K562 (cell line): ENCODE data around the gene ACBD4. TPM values are rescaled to one million over a fixed set of nuclear protein-coding genes. Genes with fewer than 3 reads are reported as not detected.

Experiments used
- MCM7 ChIP-seq, 2 experiments: fragments of 450-650 bp; IDR thresholded peaks; 2 replicates each; pipeline ENCODE4 v1.6.1; 2016 to 2018
- SMARCB1 ChIP-seq: IDR thresholded peaks from 2 replicates; pipeline ENCODE4 v1.6.1; 2011; ENCODE audit warnings: improper control_type of control experiment, low read depth; ENCODE audit not compliant: insufficient read length
- SNRNP70 ChIP-seq: fragments of 200-400 bp; formaldehyde crosslinking; optimal IDR thresholded peaks from 2 replicates; pipeline ENCODE3; 2017; ENCODE audit warnings: low read depth, low read length
- polyA plus RNA-seq, 8 experiments: library from polyadenylated mRNA; depleted of rRNA in 4 of 8; stranded (reverse) in 5 of 8; unstranded in 3 of 8; fragments of >200 nt; fragmentation: Nextera tagmentation in 2 of 8; fragmentation: Illumina TruSeq in 1 of 8; extraction: Ambion mirVana in 2 of 8; extraction: Trizol in 1 of 8; gene quantifications; 2 replicates each; pipeline versions ENCODE4 v1.2.1 to v1.2.3, GENCODE V29; 2011 to 2014; ENCODE audit warnings: inconsistent platforms in 1 of 8, missing spikeins in 1 of 8
- total RNA-seq, 7 experiments: library from RNA; depleted of rRNA in 6 of 7; stranded (reverse); fragments of >200 nt in 6 of 7; fragmentation: Illumina TruSeq in 2 of 7; extraction: Trizol in 2 of 7; gene quantifications; 2 replicates each; pipeline versions ENCODE4 v1.2.1 to v1.2.3, GENCODE V29; 2011 to 2021; ENCODE audit warnings: low replicate concordance in 1 of 7
- TF ChIP-seq, protein P1 (sequence below): IDR thresholded peaks from 3 replicates; pipeline ENCODE4 v1.6.1; 2011; ENCODE audit warnings: borderline replicate concordance, mild to moderate bottlenecking, moderate library complexity; ENCODE audit not compliant: insufficient read length; ENCODE audit errors: extremely low read depth
- TF ChIP-seq, protein P2 (sequence below): fragments of 250-450 bp; sonication (Bioruptor Pico); IDR thresholded peaks from 2 replicates; pipeline ENCODE4 v1.5.0; 2021; ENCODE audit warnings: mild to moderate bottlenecking, borderline replicate concordance
- TF ChIP-seq, protein P3 (sequence below): sonication (generic); formaldehyde crosslinking; IDR thresholded peaks from 2 replicates; pipeline ENCODE4 v1.8.0; 2023; ENCODE audit warnings: mild to moderate bottlenecking, missing genetic modification reagents
- TF ChIP-seq, protein P4 (sequence below): IDR thresholded peaks from 2 replicates; pipeline ENCODE4 v1.6.1; 2012; ENCODE audit warnings: low read depth, low read length, improper control_type of control experiment, borderline replicate concordance
- TF ChIP-seq, protein P5 (sequence below): fragments of 450-650 bp; IDR thresholded peaks from 2 replicates; pipeline ENCODE4 v1.6.1; 2016; ENCODE audit warnings: low read depth

The ACBD4 gene
- total and polyA plus RNA-seq, 9 of the 15 experiments (the other 6 are each of a cell fraction or from before 2014, with no cell fraction given) = 0.14 to 6.9 (median 4.6) TPM

DNA sequence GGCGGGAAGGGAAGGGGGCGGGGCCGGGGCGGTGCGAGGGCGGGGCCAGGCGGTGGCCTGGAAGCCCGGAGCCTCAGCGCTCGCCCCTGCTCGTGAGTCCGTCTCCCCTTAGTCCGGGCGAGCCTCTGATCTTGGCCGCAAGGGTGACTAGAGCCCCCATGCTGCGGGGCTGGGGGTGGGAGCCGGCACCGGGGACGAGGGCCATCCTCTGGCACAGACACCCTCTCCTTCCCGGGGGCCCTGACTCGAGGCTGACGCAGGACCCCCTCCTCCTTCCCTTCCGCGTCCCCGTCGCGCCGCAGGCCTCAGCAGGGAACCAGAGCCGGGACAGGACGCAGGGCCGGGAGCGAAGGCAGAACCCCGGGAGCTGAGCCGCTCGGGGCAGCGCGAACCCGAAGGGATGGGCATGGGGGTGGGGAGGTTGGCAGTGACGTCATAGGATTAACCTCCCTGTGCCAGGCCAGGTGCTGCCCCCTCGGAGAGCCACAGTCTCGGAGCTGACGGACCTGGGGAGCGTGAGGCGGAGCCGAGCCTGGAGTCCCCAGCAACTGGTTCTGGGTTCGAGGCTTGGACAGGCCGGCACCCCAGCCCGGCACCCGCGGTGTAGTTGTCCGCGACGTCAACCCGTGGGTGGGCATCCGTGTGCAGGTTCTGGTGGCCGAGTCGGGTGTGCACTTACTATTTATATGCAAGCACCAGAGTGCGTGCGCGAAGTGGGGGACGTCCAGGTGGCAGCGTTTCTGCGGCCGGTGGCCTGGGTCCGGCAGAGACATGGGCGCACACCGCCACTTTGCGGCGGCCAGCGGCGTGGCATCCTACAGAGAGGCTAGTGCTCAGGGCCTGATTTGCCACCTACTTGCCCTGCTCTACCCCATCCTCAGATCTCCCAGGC is 2.7 kb upstream of the ACBD4 start (continued):
- TF ChIP-seq, protein P1, sequence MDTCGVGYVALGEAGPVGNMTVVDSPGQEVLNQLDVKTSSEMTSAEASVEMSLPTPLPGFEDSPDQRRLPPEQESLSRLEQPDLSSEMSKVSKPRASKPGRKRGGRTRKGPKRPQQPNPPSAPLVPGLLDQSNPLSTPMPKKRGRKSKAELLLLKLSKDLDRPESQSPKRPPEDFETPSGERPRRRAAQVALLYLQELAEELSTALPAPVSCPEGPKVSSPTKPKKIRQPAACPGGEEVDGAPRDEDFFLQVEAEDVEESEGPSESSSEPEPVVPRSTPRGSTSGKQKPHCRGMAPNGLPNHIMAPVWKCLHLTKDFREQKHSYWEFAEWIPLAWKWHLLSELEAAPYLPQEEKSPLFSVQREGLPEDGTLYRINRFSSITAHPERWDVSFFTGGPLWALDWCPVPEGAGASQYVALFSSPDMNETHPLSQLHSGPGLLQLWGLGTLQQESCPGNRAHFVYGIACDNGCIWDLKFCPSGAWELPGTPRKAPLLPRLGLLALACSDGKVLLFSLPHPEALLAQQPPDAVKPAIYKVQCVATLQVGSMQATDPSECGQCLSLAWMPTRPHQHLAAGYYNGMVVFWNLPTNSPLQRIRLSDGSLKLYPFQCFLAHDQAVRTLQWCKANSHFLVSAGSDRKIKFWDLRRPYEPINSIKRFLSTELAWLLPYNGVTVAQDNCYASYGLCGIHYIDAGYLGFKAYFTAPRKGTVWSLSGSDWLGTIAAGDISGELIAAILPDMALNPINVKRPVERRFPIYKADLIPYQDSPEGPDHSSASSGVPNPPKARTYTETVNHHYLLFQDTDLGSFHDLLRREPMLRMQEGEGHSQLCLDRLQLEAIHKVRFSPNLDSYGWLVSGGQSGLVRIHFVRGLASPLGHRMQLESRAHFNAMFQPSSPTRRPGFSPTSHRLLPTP = peak; percentile 9
- TF ChIP-seq, protein P2, sequence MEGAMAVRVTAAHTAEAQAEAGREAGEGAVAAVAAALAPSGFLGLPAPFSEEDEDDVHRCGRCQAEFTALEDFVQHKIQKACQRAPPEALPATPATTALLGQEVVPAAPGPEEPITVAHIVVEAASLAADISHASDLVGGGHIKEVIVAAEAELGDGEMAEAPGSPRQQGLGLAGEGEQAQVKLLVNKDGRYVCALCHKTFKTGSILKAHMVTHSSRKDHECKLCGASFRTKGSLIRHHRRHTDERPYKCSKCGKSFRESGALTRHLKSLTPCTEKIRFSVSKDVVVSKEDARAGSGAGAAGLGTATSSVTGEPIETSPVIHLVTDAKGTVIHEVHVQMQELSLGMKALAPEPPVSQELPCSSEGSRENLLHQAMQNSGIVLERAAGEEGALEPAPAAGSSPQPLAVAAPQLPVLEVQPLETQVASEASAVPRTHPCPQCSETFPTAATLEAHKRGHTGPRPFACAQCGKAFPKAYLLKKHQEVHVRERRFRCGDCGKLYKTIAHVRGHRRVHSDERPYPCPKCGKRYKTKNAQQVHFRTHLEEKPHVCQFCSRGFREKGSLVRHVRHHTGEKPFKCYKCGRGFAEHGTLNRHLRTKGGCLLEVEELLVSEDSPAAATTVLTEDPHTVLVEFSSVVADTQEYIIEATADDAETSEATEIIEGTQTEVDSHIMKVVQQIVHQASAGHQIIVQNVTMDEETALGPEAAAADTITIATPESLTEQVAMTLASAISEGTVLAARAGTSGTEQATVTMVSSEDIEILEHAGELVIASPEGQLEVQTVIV (CRISPR knock-in tag) = no peak
- no peak for TF ChIP-seq SMARCB1
- TF ChIP-seq SNRNP70 = no peak
- TF ChIP-seq, protein P3, sequence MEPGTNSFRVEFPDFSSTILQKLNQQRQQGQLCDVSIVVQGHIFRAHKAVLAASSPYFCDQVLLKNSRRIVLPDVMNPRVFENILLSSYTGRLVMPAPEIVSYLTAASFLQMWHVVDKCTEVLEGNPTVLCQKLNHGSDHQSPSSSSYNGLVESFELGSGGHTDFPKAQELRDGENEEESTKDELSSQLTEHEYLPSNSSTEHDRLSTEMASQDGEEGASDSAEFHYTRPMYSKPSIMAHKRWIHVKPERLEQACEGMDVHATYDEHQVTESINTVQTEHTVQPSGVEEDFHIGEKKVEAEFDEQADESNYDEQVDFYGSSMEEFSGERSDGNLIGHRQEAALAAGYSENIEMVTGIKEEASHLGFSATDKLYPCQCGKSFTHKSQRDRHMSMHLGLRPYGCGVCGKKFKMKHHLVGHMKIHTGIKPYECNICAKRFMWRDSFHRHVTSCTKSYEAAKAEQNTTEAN (CRISPR knock-in tag) = no peak
- no peak for TF ChIP-seq MCM7 (IDR thresholded peaks at IDR 0.05)
- TF ChIP-seq, protein P4, sequence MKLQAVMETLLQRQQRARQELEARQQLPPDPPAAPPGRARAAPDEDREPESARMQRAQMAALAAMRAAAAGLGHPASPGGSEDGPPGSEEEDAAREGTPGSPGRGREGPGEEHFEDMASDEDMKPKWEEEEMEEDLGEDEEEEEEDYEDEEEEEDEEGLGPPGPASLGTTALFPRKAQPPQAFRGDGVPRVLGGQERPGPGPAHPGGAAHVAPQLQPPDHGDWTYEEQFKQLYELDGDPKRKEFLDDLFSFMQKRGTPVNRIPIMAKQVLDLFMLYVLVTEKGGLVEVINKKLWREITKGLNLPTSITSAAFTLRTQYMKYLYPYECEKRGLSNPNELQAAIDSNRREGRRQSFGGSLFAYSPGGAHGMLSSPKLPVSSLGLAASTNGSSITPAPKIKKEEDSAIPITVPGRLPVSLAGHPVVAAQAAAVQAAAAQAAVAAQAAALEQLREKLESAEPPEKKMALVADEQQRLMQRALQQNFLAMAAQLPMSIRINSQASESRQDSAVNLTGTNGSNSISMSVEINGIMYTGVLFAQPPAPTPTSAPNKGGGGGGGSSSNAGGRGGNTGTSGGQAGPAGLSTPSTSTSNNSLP = no peak
- TF ChIP-seq, protein P5, sequence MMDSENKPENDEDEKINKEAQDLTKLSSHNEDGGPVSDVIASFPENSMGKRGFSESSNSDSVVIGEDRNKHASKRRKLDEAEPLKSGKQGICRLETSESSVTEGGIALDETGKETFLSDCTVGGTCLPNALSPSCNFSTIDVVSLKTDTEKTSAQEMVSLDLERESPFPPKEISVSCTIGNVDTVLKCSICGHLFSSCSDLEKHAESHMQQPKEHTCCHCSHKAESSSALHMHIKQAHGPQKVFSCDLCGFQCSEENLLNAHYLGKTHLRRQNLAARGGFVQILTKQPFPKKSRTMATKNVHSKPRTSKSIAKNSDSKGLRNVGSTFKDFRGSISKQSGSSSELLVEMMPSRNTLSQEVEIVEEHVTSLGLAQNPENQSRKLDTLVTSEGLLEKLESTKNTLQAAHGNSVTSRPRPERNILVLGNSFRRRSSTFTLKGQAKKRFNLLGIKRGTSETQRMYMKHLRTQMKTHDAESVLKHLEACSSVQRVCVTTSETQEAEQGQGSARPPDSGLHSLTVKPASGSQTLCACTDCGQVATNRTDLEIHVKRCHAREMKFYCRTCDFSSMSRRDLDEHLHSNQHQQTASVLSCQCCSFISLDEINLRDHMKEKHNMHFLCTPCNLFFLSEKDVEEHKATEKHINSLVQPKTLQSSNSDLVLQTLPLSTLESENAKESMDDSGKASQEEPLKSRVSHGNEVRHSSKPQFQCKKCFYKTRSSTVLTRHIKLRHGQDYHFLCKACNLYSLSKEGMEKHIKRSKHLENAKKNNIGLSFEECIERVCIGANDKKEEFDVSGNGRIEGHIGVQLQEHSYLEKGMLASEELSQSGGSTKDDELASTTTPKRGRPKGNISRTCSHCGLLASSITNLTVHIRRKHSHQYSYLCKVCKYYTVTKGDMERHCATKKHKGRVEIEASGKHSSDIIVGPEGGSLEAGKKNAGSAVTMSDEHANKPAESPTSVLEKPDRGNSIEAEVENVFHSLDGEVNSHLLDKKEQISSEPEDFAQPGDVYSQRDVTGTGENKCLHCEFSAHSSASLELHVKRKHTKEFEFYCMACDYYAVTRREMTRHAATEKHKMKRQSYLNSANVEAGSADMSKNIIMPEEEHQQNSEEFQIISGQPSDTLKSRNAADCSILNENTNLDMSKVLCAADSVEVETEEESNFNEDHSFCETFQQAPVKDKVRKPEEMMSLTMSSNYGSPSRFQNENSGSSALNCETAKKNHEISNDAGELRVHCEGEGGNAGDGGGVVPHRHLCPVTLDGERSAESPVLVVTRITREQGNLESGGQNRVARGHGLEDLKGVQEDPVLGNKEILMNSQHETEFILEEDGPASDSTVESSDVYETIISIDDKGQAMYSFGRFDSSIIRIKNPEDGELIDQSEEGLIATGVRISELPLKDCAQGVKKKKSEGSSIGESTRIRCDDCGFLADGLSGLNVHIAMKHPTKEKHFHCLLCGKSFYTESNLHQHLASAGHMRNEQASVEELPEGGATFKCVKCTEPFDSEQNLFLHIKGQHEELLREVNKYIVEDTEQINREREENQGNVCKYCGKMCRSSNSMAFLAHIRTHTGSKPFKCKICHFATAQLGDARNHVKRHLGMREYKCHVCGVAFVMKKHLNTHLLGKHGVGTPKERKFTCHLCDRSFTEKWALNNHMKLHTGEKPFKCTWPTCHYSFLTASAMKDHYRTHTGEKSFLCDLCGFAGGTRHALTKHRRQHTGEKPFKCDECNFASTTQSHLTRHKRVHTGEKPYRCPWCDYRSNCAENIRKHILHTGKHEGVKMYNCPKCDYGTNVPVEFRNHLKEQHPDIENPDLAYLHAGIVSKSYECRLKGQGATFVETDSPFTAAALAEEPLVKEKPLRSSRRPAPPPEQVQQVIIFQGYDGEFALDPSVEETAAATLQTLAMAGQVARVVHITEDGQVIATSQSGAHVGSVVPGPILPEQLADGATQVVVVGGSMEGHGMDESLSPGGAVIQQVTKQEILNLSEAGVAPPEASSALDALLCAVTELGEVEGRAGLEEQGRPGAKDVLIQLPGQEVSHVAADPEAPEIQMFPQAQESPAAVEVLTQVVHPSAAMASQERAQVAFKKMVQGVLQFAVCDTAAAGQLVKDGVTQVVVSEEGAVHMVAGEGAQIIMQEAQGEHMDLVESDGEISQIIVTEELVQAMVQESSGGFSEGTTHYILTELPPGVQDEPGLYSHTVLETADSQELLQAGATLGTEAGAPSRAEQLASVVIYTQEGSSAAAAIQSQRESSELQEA = no peak
